MM.1S (cell line): ENCODE results near the gene PNPLA4.

Source experiments
- DNase-seq: peaks from one replicate; pipeline ENCODE4 v3.0.0-alpha.2; 2015
- H2AFZ ChIP-seq: fragments of 300-600 bp; sonication (generic); 2 replicates; pipeline ENCODE4 v1.6.0; 2016; ENCODE audit warnings: antibody characterized with exemption, low read length
- H3F3A ChIP-seq: fragments of 300-600 bp; sonication (generic); 2 replicates; pipeline ENCODE4 v1.6.1; 2016; ENCODE audit warnings: mild to moderate bottlenecking, antibody characterized with exemption, low read length, moderate library complexity, mixed read lengths; ENCODE audit not compliant: insufficient read depth
- H3K27ac ChIP-seq: fragments of 300-600 bp; sonication (generic); 2 replicates; pipeline ENCODE4 v1.5.1; 2016; ENCODE audit warnings: mild to moderate bottlenecking, low read length
- H3K27me3 ChIP-seq: fragments of 300-600 bp; sonication (generic); replicated peaks from 2 replicates; pipeline ENCODE4 v1.6.0; 2016; ENCODE audit warnings: low read length; ENCODE audit not compliant: insufficient read depth
- H3K36me3 ChIP-seq: fragments of 300-600 bp; sonication (generic); replicated peaks from 2 replicates; pipeline ENCODE4 v1.6.1; 2016; ENCODE audit warnings: mild to moderate bottlenecking, low read length, mixed read lengths; ENCODE audit not compliant: insufficient read depth
- H3K4me1 ChIP-seq: fragments of 300-600 bp; sonication (generic); 2 replicates; pipeline ENCODE4 v1.6.1; 2016; ENCODE audit warnings: low read length, mixed read lengths
- H3K4me2 ChIP-seq: fragments of 300-600 bp; sonication (generic); 2 replicates; pipeline ENCODE4 v1.6.0; 2016; ENCODE audit warnings: low read depth, low read length
- H3K4me3 ChIP-seq: fragments of 300-600 bp; sonication (generic); 2 replicates; pipeline ENCODE4 v1.5.1; 2016; ENCODE audit warnings: low read length, mixed read lengths
- H3K79me2 ChIP-seq: fragments of 300-600 bp; sonication (generic); 2 replicates; pipeline ENCODE4 v1.6.1; 2016; ENCODE audit warnings: mixed run types, low read length, mixed read lengths
- H3K9ac ChIP-seq: fragments of 300-600 bp; sonication (generic); 2 replicates; pipeline ENCODE4 v1.6.1; 2016; ENCODE audit warnings: low read length, mixed read lengths
- H3K9me2 ChIP-seq: fragments of 300-600 bp; sonication (generic); replicated peaks from 2 replicates; pipeline ENCODE4 v1.6.1; 2016; ENCODE audit warnings: mild to moderate bottlenecking, low read length, mixed read lengths; ENCODE audit not compliant: insufficient read depth
- H3K9me3 ChIP-seq: fragments of 300-600 bp; sonication (generic); replicated peaks from 2 replicates; pipeline ENCODE4 v1.6.1; 2016; ENCODE audit warnings: mild to moderate bottlenecking, low read length, mixed read lengths; ENCODE audit not compliant: insufficient read depth
- H4K20me1 ChIP-seq: fragments of 300-600 bp; sonication (generic); 2 replicates; pipeline ENCODE4 v1.6.1; 2016; ENCODE audit warnings: mild to moderate bottlenecking, low read length, moderate library complexity, mixed read lengths; ENCODE audit not compliant: insufficient read depth
- EZH2 ChIP-seq: fragments of 300-600 bp; sonication (generic); optimal IDR thresholded peaks from 2 replicates; pipeline ENCODE3; 2017; ENCODE audit warnings: low read depth, mild to moderate bottlenecking, antibody characterized with exemption, low read length, mixed read lengths
- EZH2phosphoT487 ChIP-seq: fragments of 300-600 bp; sonication (generic); IDR thresholded peaks from 2 replicates; pipeline ENCODE4 v1.6.1; 2018; ENCODE audit warnings: antibody characterized with exemption, low read length
- TF ChIP-seq, protein P1 (sequence below): fragments of 300-600 bp; sonication (generic); IDR thresholded peaks from 2 replicates; pipeline ENCODE4 v1.5.1; 2016; ENCODE audit warnings: antibody characterized with exemption, low read length, mixed read lengths

The PNPLA4 gene

GRCh38 chrX:7965436-7965835, 38.2 kb upstream of the PNPLA4 start:
- Histone ChIP-seq H3K9me3 (no peaks in the 10 kb centered on the region), H4K20me1 (no peaks in the 10 kb centered on the region), H3K4me1 (no peaks in the 10 kb centered on the region), H3K27ac (no peak overlapping the region), H3K4me3 (no peak overlapping the region), H3K36me3 (no peaks in the 10 kb centered on the region), H3K9me2 (no peaks in the 10 kb centered on the region), H3K4me2 (no peak overlapping the region), H2AFZ (no peak overlapping the region), H3K79me2 (no peaks in the 10 kb centered on the region), H3K9ac (no peak overlapping the region), H3F3A (no peaks in the 10 kb centered on the region), H3K27me3 (no peaks in the 10 kb centered on the region)
- DNase-seq: no peak
- no peak for TF ChIP-seq EZH2
- TF ChIP-seq EZH2phosphoT487: no peak
- TF ChIP-seq, protein P1, sequence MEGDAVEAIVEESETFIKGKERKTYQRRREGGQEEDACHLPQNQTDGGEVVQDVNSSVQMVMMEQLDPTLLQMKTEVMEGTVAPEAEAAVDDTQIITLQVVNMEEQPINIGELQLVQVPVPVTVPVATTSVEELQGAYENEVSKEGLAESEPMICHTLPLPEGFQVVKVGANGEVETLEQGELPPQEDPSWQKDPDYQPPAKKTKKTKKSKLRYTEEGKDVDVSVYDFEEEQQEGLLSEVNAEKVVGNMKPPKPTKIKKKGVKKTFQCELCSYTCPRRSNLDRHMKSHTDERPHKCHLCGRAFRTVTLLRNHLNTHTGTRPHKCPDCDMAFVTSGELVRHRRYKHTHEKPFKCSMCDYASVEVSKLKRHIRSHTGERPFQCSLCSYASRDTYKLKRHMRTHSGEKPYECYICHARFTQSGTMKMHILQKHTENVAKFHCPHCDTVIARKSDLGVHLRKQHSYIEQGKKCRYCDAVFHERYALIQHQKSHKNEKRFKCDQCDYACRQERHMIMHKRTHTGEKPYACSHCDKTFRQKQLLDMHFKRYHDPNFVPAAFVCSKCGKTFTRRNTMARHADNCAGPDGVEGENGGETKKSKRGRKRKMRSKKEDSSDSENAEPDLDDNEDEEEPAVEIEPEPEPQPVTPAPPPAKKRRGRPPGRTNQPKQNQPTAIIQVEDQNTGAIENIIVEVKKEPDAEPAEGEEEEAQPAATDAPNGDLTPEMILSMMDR: no peak

DNA sequence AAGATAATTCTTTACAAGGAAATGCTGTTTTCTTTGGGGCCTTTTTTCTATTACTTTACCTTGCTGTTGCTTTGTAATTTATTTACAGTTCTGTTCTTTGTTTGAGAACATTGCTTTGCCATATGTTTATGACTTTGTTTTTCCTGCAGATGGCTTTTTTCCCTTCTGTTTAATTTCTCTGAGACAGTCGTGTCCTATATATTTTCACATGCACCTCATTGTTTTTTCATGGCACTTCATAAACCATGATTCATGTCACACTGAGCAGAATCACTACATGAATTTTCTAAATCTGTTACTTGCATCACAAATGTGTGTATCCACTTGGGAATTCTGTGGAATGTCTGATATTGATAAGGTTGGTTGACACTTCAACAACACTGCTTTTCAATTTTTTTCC, 33.0 kb upstream of the PNPLA4 start:
- no peak overlapping the region for H2AFZ ChIP-seq
- no peaks in the 10 kb centered on the region for H3K27me3 ChIP-seq
- no peak overlapping the region for H3K4me2 ChIP-seq
- no peaks in the 10 kb centered on the region for H3K9me2 ChIP-seq
- no peak overlapping the region for H3K4me3 ChIP-seq
- no peaks in the 10 kb centered on the region for H3K36me3 ChIP-seq
- H3K4me1 ChIP-seq: no peaks in the 10 kb centered on the region
- no peak overlapping the region for H3K27ac ChIP-seq
- H3K79me2 ChIP-seq: no peaks in the 10 kb centered on the region
- H3K9me3 ChIP-seq: no peaks in the 10 kb centered on the region
- no peak for TF ChIP-seq EZH2phosphoT487
- no peak overlapping the region for H3K9ac ChIP-seq
- no peaks in the 10 kb centered on the region for H4K20me1 ChIP-seq
- no peaks in the 10 kb centered on the region for H3F3A ChIP-seq
- no peak for DNase-seq

DNA sequence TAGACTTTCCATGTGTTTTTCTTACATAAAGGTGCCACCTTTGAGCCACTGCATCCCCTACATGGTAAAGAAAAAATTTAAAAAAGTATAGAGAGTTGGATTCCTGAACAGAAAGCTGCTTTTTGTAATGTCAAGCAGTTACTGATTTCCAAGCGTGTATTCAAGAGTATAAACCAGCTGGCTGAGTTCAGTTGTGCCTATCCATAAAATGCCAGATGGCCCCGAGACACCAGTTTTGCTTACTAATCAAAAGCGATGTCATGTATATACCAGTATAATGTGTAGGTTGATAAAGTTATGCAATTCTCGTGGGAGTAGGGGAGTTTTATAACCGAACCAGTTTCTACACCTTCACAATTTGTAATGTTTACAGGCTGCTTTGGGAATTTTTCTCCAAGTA, 26.2 kb upstream of the PNPLA4 start:
- H4K20me1 ChIP-seq: no peaks in the 10 kb centered on the region
- TF ChIP-seq, protein P1: no peak
- TF ChIP-seq EZH2 (no peak), EZH2phosphoT487 (no peak)
- no peak overlapping the region for H3K4me2 ChIP-seq
- no peaks in the 10 kb centered on the region for H3K36me3 ChIP-seq
- no peaks in the 10 kb centered on the region for H3K9me2 ChIP-seq
- no peak overlapping the region for H3K4me3 ChIP-seq
- H3K27me3 ChIP-seq: no peaks in the 10 kb centered on the region
- H3F3A ChIP-seq: peaks cover 6% of the 10 kb centered on the region; the same call in 1 of the 2 replicates
- no peaks in the 10 kb centered on the region for H3K79me2 ChIP-seq
- no peak overlapping the region for H2AFZ ChIP-seq
- H3K9ac ChIP-seq: no peak overlapping the region
- no peaks in the 10 kb centered on the region for H3K9me3 ChIP-seq
- no peak overlapping the region for H3K27ac ChIP-seq
- peaks cover 18% of the 10 kb centered on the region for H3K4me1 ChIP-seq
- DNase-seq: no peak

DNA sequence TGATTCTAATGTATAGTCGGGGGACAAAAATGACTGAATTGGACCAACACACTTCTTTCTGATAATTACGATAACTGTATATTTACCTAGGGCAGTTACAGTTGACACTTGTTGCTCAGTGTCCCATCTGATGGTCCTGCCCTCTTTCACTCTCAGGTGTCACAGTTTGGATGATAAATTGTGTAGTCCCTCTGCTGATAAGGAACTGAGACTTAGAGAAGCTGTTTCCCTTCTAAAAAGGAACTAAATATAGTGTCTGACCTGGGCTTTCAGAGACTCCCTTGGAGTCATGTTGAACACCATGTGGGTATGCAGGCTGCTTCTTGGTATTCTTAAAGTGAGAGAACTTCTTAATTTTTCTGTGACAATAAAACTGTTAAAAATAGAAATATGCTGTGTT, 23.7 kb upstream of the PNPLA4 start:
- Histone ChIP-seq H3K36me3 (no peaks in the 10 kb centered on the region), H3F3A (peaks cover 6% of the 10 kb centered on the region; the same call in 1 of the 2 replicates), H3K4me3 (peak overlapping the region; percentile 15; the same call in 1 of the 2 replicates), H3K79me2 (no peaks in the 10 kb centered on the region), H2AFZ (no peak overlapping the region), H3K4me1 (peaks cover 18% of the 10 kb centered on the region), H4K20me1 (no peaks in the 10 kb centered on the region), H3K27me3 (no peaks in the 10 kb centered on the region), H3K4me2 (peak overlapping the region; percentile 52; the same call in 1 of the 2 replicates), H3K9me3 (no peaks in the 10 kb centered on the region), H3K27ac (peak overlapping the region; percentile 68), H3K9me2 (no peaks in the 10 kb centered on the region), H3K9ac (no peak overlapping the region)
- DNase-seq: peak; percentile 67
- TF ChIP-seq, protein P1: no peak
- TF ChIP-seq EZH2 (no peak), EZH2phosphoT487 (no peak)
